ENCODE measurements around the gene MSANTD4. TPM values are rescaled to one million over a fixed set of nuclear protein-coding genes. Genes with fewer than 3 reads are reported as not detected.

MSANTD4 gene
- 27.8 and 29.5 TPM in 2 replicates for total RNA-seq
- long read RNA-seq, full-length matches to known transcripts: 14 of 51 reads
- long read RNA-seq, partial matches to known transcripts: 12 of 51 reads
- long read RNA-seq, other reads (novel, unspliced or antisense): 25 of 51 reads

DNA sequence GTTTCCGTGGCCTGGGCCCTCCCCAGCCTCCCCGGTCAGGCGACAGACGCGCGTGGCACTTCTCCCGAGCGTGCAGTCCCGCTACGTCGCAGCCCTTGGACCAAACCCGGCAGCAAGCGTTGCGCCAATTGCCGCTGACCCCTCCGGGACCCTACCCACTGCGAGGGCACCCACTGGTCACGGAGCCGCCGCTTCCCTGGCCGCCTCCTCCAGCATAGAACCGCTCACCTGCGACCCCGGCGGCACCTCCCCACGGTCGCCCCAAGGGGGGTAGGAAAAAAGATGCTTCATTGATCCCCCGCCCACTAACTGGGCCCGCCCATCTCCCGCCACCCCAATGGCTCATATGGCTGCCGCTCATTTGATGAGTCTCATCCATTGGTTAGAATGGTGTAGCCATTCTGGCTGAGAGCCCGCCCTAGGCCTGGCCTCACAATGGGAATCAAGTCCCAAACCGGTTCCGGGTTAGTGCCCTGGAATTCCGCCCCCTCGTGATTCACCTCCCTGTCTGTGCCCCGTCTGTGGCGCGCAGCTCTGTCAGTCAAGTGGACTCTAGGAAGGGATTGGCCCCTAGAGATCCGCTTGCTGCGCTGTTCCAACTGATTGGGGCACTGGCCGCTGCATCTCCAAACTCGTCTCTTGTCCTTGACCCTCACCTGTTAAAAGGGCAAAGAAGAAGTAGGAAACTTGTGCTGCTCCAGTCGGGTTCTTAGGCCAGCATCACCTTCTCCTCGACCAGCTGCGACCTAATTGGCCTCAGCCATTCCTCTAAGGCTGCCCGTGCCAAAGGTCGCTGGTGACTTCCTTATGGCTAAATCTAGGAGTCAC lies at the start of gene MSANTD4:
TSS of gene MSANTD4 (minus strand) at position 274 of the 828 bp plus-strand sequence. CDS start 11,323 bp downstream, outside the sequence.
- Mint-ChIP-seq H3K36me3 (ENCODE audit: insufficient read depth) (peaks cover 5% of the 10 kb centered on the region), H3K27ac (peak within 1 kb of the TSS; percentile 96), H3K27me3 (no peaks in the 10 kb centered on the region), H3K9me3 (ENCODE audit: low read depth) (peaks cover 6% of the 10 kb centered on the region), H3K4me3 (ENCODE audit: low read depth) (peak within 1 kb of the TSS; percentile 93), H3K4me1 (ENCODE audit: low read depth) (peaks cover 26% of the 10 kb centered on the region)
- DNase-seq (ENCODE audit: low spot score, unreplicated experiment): peak; percentile 94
- TF ChIP-seq CTCF (IDR thresholded peaks at IDR 0.05; ENCODE audit: unreplicated experiment): no peak

GRCh38 chr11:106070606-106071005 lies 48.6 kb upstream of the MSANTD4 start:
- Mint-ChIP-seq H3K27me3 (no peaks in the 10 kb centered on the region), H3K4me1 (ENCODE audit: low read depth) (peaks cover 5% of the 10 kb centered on the region), H3K4me3 (ENCODE audit: low read depth) (no peak overlapping the region), H3K36me3 (ENCODE audit: insufficient read depth) (peaks cover 2% of the 10 kb centered on the region), H3K9me3 (ENCODE audit: low read depth) (peaks cover 5% of the 10 kb centered on the region), H3K27ac (no peak overlapping the region)
- no peak for DNase-seq (ENCODE audit: low spot score, unreplicated experiment)
- no peak for TF ChIP-seq CTCF (IDR thresholded peaks at IDR 0.05; ENCODE audit: unreplicated experiment)

DNA sequence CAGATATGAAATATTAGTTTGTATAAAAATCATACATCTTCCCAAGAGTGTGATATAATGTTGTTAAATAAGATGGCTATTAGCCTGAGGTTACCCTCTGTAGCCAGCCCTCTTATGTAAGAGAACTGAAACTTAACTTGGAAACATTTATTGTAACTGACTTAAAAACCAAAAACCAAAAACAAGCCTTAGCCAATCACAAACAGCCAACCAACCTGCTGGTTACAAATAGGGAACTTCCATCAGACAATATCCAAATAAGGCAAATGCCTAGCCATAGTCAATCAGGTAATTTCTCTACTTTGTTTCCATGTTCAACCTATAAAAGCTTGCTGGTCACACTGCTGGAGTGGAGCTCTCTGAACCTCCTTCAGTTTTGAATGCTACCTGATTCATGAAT lies 41.0 kb upstream of the MSANTD4 start:
- peaks cover 2% of the 10 kb centered on the region for H3K36me3 Mint-ChIP-seq (ENCODE audit: insufficient read depth)
- TF ChIP-seq CTCF (IDR thresholded peaks at IDR 0.05; ENCODE audit: unreplicated experiment): no peak
- DNase-seq (ENCODE audit: low spot score, unreplicated experiment): no peak
- no peaks in the 10 kb centered on the region for H3K27me3 Mint-ChIP-seq
- no peak overlapping the region for H3K27ac Mint-ChIP-seq
- H3K9me3 Mint-ChIP-seq (ENCODE audit: low read depth): peaks cover 4% of the 10 kb centered on the region
- H3K4me3 Mint-ChIP-seq (ENCODE audit: low read depth): no peak overlapping the region
- no peaks in the 10 kb centered on the region for H3K4me1 Mint-ChIP-seq (ENCODE audit: low read depth)

DNA sequence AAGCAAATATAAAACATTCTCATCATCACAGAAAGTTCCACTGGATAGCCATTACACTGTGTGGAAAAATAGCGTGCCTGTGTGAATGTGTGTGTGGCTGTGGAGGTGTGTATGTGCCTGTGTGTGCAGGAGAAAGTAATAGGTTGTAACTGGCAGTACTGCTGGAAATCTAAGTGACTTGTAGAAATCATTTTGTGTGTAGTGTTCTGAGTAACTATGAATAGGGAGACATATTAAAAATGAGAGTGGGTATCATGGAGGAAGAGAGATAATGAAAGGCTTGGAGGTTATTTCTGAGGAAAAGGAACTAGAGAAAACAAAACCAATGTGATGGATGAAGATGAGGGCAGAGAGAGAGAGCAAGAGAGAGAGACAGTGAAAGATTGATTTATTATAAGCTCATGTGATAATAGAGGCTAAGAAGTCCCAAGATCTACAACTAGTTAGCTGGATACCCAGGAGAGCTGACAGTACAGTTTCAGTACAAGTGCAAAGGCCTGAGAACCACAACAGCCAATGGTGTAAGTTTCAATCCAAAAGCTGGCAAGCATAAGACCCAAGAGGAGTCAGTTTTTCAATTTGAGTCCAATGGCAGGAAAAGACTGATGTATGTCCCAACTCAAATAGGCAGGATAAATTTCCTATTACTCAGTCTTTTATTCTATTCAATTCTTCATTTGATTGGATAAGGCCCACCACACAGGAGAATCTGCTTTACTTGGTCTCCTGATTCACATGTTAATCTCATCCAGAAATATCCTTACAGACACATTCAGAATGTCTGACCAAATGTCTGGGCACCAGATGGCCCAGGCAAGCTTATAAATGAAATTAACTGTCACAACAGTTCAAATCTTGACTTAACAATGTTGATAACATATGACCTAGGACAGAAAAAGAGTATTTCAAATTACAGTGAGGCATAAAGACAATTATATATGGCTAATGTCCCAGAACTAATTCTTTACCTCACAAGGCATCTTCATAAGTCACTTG lies 40.2 kb upstream of the MSANTD4 start:
- H3K27me3 Mint-ChIP-seq: no peaks in the 10 kb centered on the region
- peaks cover 5% of the 10 kb centered on the region for H3K36me3 Mint-ChIP-seq (ENCODE audit: insufficient read depth)
- H3K9me3 Mint-ChIP-seq (ENCODE audit: low read depth): peaks cover 3% of the 10 kb centered on the region
- H3K27ac Mint-ChIP-seq: no peak overlapping the region
- H3K4me1 Mint-ChIP-seq (ENCODE audit: low read depth): no peaks in the 10 kb centered on the region
- TF ChIP-seq CTCF (IDR thresholded peaks at IDR 0.05; ENCODE audit: unreplicated experiment): no peak
- no peak overlapping the region for H3K4me3 Mint-ChIP-seq (ENCODE audit: low read depth)
- no peak for DNase-seq (ENCODE audit: low spot score, unreplicated experiment)

DNA sequence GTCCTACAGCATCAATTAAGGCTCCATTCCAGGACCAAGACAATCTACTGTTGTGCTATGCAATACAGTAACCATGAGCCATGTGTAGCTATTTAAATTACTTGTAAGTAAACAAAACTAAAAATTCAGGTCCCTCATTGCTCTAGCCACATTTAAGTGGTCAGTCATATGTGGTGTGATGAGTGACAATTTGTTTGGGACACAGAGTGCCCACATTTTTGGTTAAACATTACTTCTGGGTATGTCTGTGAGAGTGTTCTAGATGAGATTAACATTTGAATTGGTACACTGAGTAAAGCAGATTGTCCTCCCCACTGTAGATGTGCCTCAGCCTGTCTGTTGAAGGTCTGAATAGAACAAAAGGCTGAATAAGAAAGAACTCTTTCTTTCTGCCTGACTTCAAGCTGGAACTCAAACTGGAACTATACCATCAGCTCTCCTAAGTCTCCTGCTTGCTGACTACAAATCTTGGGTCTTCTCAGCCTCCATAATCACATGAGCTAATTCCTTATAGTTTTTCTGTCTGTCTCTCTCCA lies 39.3 kb upstream of the MSANTD4 start:
- no peak overlapping the region for H3K4me3 Mint-ChIP-seq (ENCODE audit: low read depth)
- H3K27me3 Mint-ChIP-seq: no peaks in the 10 kb centered on the region
- peaks cover 5% of the 10 kb centered on the region for H3K36me3 Mint-ChIP-seq (ENCODE audit: insufficient read depth)
- no peaks in the 10 kb centered on the region for H3K4me1 Mint-ChIP-seq (ENCODE audit: low read depth)
- no peak for TF ChIP-seq CTCF (IDR thresholded peaks at IDR 0.05; ENCODE audit: unreplicated experiment)
- no peak overlapping the region for H3K27ac Mint-ChIP-seq
- H3K9me3 Mint-ChIP-seq (ENCODE audit: low read depth): peaks cover 3% of the 10 kb centered on the region
- DNase-seq (ENCODE audit: low spot score, unreplicated experiment): no peak

All from progenitor cell of endocrine pancreas (in vitro differentiated cells).